BLaER1 treated with 17β-estradiol and CSF1 and Interleukin-3, amounts not matched to agents 10 nM and 100 nM (cell line): ENCODE results near the gene HSPA1A.
A peak's percentile ranks its signal among the peaks of the same experiment; 100 is the strongest.

Experiments
- H3K27ac ChIP-seq, 11 experiments: shearing (Covaris generic); formaldehyde crosslinking; 2 replicates each; pipeline ENCODE4 v1.8.1; 2022
- H3K27me3 ChIP-seq, 11 experiments: shearing (Covaris generic); formaldehyde crosslinking; 2 replicates each; pipeline ENCODE4 v1.8.1; 2022
- H3K36me3 ChIP-seq, 11 experiments: shearing (Covaris generic); formaldehyde crosslinking; 2 replicates each; pipeline ENCODE4 v1.8.1; 2022
- H3K4me1 ChIP-seq, 10 experiments: shearing (Covaris generic); formaldehyde crosslinking; 2 replicates each; pipeline ENCODE4 v1.8.1; 2022
- H3K4me2 ChIP-seq, 11 experiments: shearing (Covaris generic); formaldehyde crosslinking; 2 replicates each; pipeline ENCODE4 v1.8.1; 2022
- H3K4me3 ChIP-seq, 10 experiments: shearing (Covaris generic); formaldehyde crosslinking; 2 replicates each; pipeline ENCODE4 v1.8.1; 2022
- H3K9ac ChIP-seq, 11 experiments: shearing (Covaris generic); formaldehyde crosslinking; 2 replicates each; pipeline ENCODE4 v1.8.1; 2022
- H3K9me3 ChIP-seq, 11 experiments: shearing (Covaris generic); formaldehyde crosslinking; replicated peaks in 1 of 11; 2 replicates each; pipeline ENCODE4 v1.8.1; 2022
- H4K20me1 ChIP-seq, 11 experiments: shearing (Covaris generic); formaldehyde crosslinking; 2 replicates each; pipeline ENCODE4 v1.8.1; 2022
- Cebpa-rat ChIP-seq, 11 experiments: shearing (Covaris generic); IDR thresholded peaks; 2 replicates each; pipeline ENCODE4 v1.8.1; 2022

HSPA1A gene

GRCh38 chr6:31771992-31772358, 43.4 kb upstream of the HSPA1A start:
- H3K9me3 ChIP-seq, result no peaks in the 10 kb centered on the region
- H3K27me3 ChIP-seq, result no peaks in the 10 kb centered on the region
- H3K4me1 ChIP-seq, result peaks cover 42 to 84% (median 59%) of the 10 kb centered on the region in 10 experiments
- no peak for TF ChIP-seq Cebpa-rat (IDR thresholded peaks at IDR 0.05)
- H4K20me1 ChIP-seq, result 0 out of 22 replicates have a peak, but pooled peaks cover 0 to 1% (median 0%) of the 10 kb centered on the region in 11 experiments
- H3K9ac ChIP-seq, result no peak overlapping the region
- no peak overlapping the region for H3K27ac ChIP-seq
- peak overlapping the region in 10 of 11 experiments; percentile 29 to 77 (median 44); a peak in 17 of 22 replicates for H3K4me2 ChIP-seq
- H3K4me3 ChIP-seq, result no peak overlapping the region
- no peaks in the 10 kb centered on the region for H3K36me3 ChIP-seq

GRCh38 chr6:31775184-31775583, 40.2 kb upstream of the HSPA1A start:
- TF ChIP-seq Cebpa-rat (IDR thresholded peaks at IDR 0.05), result no peak
- Histone ChIP-seq H3K4me2 (peak overlapping the region; percentile 41 to 87 (median 64); a peak in 19 of 22 replicates), H3K4me1 (peaks cover 45 to 68% (median 60%) of the 10 kb centered on the region in 10 experiments), H4K20me1 (peaks cover 0 to 29% (median 4%) of the 10 kb centered on the region in 11 experiments; a peak in 10 of 22 replicates), H3K27me3 (no peaks in the 10 kb centered on the region), H3K4me3 (no peak overlapping the region), H3K9ac (peak overlapping the region in 8 of 11 experiments; percentile 1 to 61 (median 26); a peak in 7 of 22 replicates), H3K27ac (peak overlapping the region in 3 of 11 experiments; percentile 14 to 40 (median 35); a peak in 3 of 22 replicates), H3K9me3 (no peaks in the 10 kb centered on the region), H3K36me3 (peaks cover 23 to 29% (median 26%) of the 10 kb centered on the region in 11 experiments)

GRCh38 chr6:31775633-31776484, 39.5 kb upstream of the HSPA1A start:
- no peaks in the 10 kb centered on the region for H3K9me3 ChIP-seq
- peaks cover 45 to 67% (median 60%) of the 10 kb centered on the region in 10 experiments for H3K4me1 ChIP-seq
- no peaks in the 10 kb centered on the region for H3K27me3 ChIP-seq
- H3K9ac ChIP-seq, result peak overlapping the region in 2 of 11 experiments; percentile 35 to 50; a peak in 2 of 22 replicates
- TF ChIP-seq Cebpa-rat (IDR thresholded peaks at IDR 0.05), result no peak
- H4K20me1 ChIP-seq, result peaks cover 0 to 36% (median 6%) of the 10 kb centered on the region in 11 experiments; a peak in 10 of 22 replicates
- H3K36me3 ChIP-seq, result peaks cover 30 to 35% (median 33%) of the 10 kb centered on the region in 11 experiments
- no peak overlapping the region for H3K4me3 ChIP-seq
- H3K4me2 ChIP-seq, result peak overlapping the region in 10 of 11 experiments; percentile 51 to 90 (median 70); a peak in 16 of 22 replicates
- peak overlapping the region in 5 of 11 experiments; percentile 30 to 66 (median 54); a peak in 4 of 22 replicates for H3K27ac ChIP-seq

- peaks cover 0 to 42% (median 12%) of the 10 kb centered on the region in 11 experiments; a peak in 10 of 22 replicates for H4K20me1 ChIP-seq
- peaks cover 36 to 42% (median 40%) of the 10 kb centered on the region in 11 experiments for H3K36me3 ChIP-seq
- peaks cover 45 to 65% (median 60%) of the 10 kb centered on the region in 10 experiments for H3K4me1 ChIP-seq
- TF ChIP-seq Cebpa-rat (IDR thresholded peaks at IDR 0.05), result no peak
- no peaks in the 10 kb centered on the region for H3K27me3 ChIP-seq
- peak overlapping the region in 8 of 11 experiments; percentile 2 to 55 (median 42); a peak in 11 of 22 replicates for H3K9ac ChIP-seq
- H3K4me2 ChIP-seq, result peak overlapping the region; percentile 51 to 90 (median 66)
- peak overlapping the region in 2 of 10 experiments; percentile 16 to 36; a peak in 1 of 20 replicates for H3K4me3 ChIP-seq
- no peaks in the 10 kb centered on the region for H3K9me3 ChIP-seq
- H3K27ac ChIP-seq, result peak overlapping the region in 10 of 11 experiments; percentile 11 to 66 (median 38); a peak in 17 of 22 replicates
Observed at GRCh38 chr6:31776485-31776988, 38.8 kb upstream of the HSPA1A start.

- H3K36me3 ChIP-seq, result peaks cover 42 to 48% (median 46%) of the 10 kb centered on the region in 11 experiments
- no peaks in the 10 kb centered on the region for H3K9me3 ChIP-seq
- H3K4me2 ChIP-seq, result peak within 1 kb of the TSS; percentile 51 to 90 (median 66)
- H3K4me3 ChIP-seq, result peak within 1 kb of the TSS in 2 of 10 experiments; percentile 16 to 36; a peak in 1 of 20 replicates
- no peak for TF ChIP-seq Cebpa-rat (IDR thresholded peaks at IDR 0.05)
- H3K27ac ChIP-seq, result peak within 1 kb of the TSS in 10 of 11 experiments; percentile 18 to 66 (median 49); a peak in 20 of 22 replicates
- H3K27me3 ChIP-seq, result no peaks in the 10 kb centered on the region
- H3K4me1 ChIP-seq, result peaks cover 42 to 63% (median 57%) of the 10 kb centered on the region in 10 experiments
- H4K20me1 ChIP-seq, result peaks cover 0 to 48% (median 12%) of the 10 kb centered on the region in 11 experiments; a peak in 10 of 22 replicates
- peak within 1 kb of the TSS in 10 of 11 experiments; percentile 2 to 55 (median 38); a peak in 17 of 22 replicates for H3K9ac ChIP-seq
Observed at GRCh38 chr6:31776989-31777666, 38.2 kb upstream of the HSPA1A start, which contains the start of gene VWA7. TSS of gene VWA7 (minus strand) at chr6:31777328. CDS start at chr6:31776779, 549 bp downstream.

GRCh38 chr6:31777667-31778050, 37.7 kb upstream of the HSPA1A start:
- Histone ChIP-seq H3K36me3 (peaks cover 48 to 53% (median 51%) of the 10 kb centered on the region in 11 experiments), H3K27ac (peak overlapping the region in 9 of 11 experiments; percentile 24 to 66 (median 53); a peak in 17 of 22 replicates)

GRCh38 chr6:31778193-31778592, 37.1 kb upstream of the HSPA1A start:
- H3K4me3 ChIP-seq, result no peak overlapping the region
- peaks cover 0 to 59% (median 15%) of the 10 kb centered on the region in 11 experiments; a peak in 10 of 22 replicates for H4K20me1 ChIP-seq
- H3K9ac ChIP-seq, result peak overlapping the region in 1 of 11 experiments; percentile 2; a peak in 1 of 22 replicates
- H3K9me3 ChIP-seq, result no peaks in the 10 kb centered on the region
- H3K36me3 ChIP-seq, result peaks cover 53 to 59% (median 57%) of the 10 kb centered on the region in 11 experiments
- peak overlapping the region in 9 of 11 experiments; percentile 57 to 90 (median 66); a peak in 13 of 22 replicates for H3K4me2 ChIP-seq
- H3K4me1 ChIP-seq, result peaks cover 34 to 52% (median 46%) of the 10 kb centered on the region in 10 experiments
- TF ChIP-seq Cebpa-rat (IDR thresholded peaks at IDR 0.05), result no peak
- H3K27me3 ChIP-seq, result no peaks in the 10 kb centered on the region
- peak overlapping the region in 6 of 11 experiments; percentile 30 to 66 (median 56); a peak in 9 of 22 replicates for H3K27ac ChIP-seq

More at GRCh38 chr6:31777667-31778050, 37.7 kb upstream of the HSPA1A start:
- Histone ChIP-seq H4K20me1 (peaks cover 0 to 54% (median 15%) of the 10 kb centered on the region in 11 experiments; a peak in 10 of 22 replicates), H3K9ac (peak overlapping the region in 7 of 11 experiments; percentile 2 to 53 (median 38); a peak in 8 of 22 replicates), H3K27me3 (no peaks in the 10 kb centered on the region), H3K4me1 (peaks cover 37 to 57% (median 51%) of the 10 kb centered on the region in 10 experiments), H3K4me2 (peak overlapping the region; percentile 51 to 90 (median 66)), H3K9me3 (no peaks in the 10 kb centered on the region), H3K4me3 (no peak overlapping the region)
- TF ChIP-seq Cebpa-rat (IDR thresholded peaks at IDR 0.05), result no peak
